Measurements from ENCODE around the gene CITED4.
A peak's percentile ranks its signal among the peaks of the same experiment; 100 is the strongest.

Gene CITED4

DNA sequence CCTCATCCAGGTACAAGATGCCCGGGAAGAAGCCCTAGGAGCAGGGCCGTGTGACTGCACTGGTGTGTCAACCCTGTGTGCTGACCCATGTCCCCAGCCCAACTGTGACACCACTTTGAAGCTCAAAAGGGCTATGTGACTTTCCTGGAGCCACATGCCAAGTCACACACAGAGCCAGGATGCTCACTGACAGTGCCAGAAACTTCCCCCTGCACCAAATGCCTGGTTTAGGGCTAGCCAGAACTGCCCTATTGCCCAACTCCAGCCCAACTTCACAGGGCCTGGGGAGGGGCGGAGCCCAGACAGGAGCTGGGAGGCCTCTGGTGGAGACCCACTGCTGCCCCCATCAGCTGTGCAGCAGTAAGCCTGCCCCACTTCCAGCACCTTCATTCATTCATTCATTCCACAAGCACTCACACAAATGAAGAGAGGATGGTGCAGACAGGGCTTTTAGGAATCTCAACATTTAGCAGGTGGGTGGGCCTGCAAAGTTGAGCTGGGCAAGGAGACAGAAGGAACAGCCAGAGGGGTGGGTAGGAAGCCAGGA is 41.8 kb downstream of the CITED4 start:
- no peak for DNase-seq (ENCODE audit: low read depth, low spot score)
- H3K4me3 ChIP-seq (ENCODE audit: low read length), result no peak overlapping the region

DNA sequence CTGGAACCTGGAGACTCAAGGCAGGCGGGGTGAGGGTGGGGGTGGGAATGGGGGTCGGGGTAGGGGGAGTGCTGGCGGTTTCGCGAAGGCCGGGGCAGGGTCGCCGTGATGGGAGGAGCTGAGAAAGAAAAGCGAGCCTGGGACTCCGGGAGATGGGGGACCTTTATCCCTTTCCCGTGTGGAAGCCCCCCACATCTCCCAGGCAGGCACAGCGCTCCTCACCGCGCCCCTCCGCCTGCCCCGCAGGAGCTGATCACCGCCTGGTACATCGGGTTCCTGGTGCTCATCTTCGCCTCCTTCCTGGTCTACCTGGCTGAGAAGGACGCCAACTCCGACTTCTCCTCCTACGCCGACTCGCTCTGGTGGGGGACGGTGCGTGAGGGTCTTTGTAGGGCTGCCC is 43.1 kb downstream of the CITED4 start:
- DNase-seq (ENCODE audit: low read depth, low spot score), result no peak
- H3K4me3 ChIP-seq (ENCODE audit: low read length), result no peak overlapping the region

DNA sequence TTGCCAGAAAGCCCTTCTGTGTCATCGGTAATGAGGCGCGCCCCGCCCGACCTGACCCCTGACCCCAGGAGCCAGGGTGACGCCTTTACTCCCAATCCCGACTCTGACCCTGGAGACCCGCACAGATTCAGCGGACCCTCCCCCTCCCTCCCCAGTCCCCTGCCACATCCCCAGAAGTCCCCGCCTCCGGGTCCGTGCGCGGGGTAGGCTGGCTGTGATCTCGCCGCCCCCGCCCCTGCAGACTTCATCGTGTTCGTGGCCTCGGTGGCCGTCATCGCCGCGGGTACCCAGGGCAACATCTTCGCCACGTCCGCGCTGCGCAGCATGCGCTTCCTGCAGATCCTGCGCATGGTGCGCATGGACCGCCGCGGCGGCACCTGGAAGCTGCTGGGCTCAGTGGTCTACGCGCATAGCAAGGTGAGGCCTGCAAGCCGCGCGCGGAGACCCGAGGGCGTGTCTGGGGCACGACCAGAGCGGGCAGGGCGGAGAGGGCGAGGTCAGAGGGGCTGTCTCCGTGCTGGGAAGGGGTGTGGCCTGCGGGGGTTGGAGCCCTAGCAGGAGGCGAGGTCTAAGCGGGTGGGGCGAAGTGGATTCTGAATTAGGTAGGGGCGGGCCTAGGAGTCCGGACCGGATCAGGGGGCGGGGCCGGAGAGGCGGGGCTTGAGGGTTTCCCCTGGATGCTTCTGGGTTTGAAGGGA is 43.8 kb downstream of the CITED4 start:
- H3K4me3 ChIP-seq (ENCODE audit: low read length), result no peak overlapping the region
- DNase-seq (ENCODE audit: low read depth, low spot score), result peak; percentile 28

DNA sequence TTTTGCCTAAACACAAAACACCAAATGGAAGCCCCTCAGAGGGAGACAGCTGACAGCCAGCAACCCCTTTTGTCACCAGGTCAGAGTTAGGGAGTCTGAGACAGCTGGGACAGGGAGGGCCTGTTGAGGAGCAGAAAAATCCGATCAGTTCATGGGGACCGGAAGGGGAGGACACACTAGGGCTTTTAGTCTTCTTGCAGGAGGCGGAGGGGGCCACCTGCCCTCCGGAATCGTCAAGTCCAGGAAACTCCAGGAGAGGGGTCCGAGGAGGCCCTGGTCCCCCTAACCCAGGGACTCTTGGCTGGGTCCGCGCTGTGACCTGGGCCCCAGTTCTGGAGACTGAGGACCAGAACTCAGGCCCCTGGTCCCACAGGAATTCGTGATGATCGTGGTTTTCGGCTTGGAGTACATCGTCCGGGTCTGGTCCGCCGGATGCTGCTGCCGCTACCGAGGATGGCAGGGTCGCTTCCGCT is 44.3 kb downstream of the CITED4 start:
- H3K4me3 ChIP-seq (ENCODE audit: low read length), result no peak overlapping the region
- no peak for DNase-seq (ENCODE audit: low read depth, low spot score)

DNA sequence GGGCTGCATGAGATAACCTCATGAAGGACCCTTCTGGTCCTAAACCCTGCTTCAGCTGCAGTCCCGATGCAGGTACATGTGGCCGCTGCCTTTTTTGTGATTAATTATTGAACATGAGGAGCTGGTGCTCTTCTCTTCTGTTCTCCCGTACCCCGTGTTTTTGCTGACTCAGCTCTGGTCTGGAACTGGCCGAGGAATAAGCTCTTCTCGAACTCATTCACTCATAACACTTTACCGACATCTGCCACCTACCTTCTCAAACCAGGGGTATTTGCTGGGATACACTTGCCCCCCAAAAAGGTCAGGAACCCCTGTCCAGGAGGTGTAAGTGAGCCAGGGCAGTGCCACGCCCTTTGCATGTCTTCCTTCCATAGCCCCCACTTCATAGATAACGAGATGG is 46.7 kb downstream of the CITED4 start:
- no peak for DNase-seq (ENCODE audit: low read depth, low spot score)
- H3K4me3 ChIP-seq (ENCODE audit: low read length), result no peak overlapping the region
